Measurements from ENCODE around the gene L1TD1.
"Not testable (repeated sequence)": the region's sequence is repeated elsewhere in the genome, so short reads cannot be mapped to it uniquely, and the experiment has no call there.

Gene L1TD1

DNA sequence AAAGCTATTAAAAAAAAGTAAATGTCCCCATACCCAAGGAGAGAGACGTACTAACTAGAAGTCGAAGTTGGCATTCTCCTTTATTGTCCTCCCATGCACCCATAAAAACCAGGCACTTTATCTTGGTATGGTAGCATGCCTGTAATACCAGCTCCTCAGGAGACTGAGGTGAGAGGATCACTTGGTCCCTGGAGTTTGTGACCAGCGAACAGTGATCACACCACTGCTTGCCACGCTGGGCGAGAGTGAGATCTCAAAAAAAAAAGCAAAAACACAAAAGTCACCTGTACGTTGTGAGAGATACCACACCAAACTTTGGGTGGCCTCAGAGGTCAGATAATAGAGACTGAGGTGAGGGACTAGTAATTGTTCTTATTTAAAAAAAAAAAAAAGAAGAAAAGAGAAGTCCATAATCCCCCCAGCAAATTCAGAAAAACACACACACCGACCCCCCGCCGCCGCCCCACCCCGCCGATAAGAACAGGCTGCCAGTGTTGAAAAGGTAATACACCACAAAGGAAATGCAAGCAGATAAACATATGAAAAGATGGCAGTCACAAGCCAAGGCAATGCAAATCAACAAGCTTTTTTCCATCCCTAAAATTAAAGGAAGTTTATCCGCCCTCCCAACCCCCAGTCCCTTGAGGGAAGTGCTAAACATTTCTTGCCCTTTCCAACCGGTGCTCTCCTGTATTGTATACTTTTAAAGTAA, 3.6 kb downstream of the L1TD1 start:
- DNase-seq (ENCODE audit: low read depth in 1 of 2, low spot score in 1 of 2) = no peak

DNA sequence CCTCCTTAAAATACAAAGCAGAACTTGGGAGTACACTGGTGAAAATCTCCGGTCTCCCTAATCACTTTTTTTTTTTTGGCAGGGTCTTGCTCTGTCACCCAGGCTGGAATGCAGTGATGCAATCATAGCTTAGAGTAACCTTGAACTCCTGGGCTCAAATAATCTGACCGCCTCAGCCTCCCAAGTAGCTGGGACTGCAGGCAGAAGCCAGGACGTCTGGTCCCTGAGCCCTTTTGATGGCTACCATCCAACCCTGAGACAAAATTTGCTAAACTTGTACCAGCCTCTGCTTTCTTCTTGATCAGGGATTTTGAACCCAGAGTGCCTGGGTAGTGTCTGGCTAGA, 4.1 kb downstream of the L1TD1 start:
- no peak for DNase-seq (ENCODE audit: low read depth in 1 of 2, low spot score in 1 of 2)

DNA sequence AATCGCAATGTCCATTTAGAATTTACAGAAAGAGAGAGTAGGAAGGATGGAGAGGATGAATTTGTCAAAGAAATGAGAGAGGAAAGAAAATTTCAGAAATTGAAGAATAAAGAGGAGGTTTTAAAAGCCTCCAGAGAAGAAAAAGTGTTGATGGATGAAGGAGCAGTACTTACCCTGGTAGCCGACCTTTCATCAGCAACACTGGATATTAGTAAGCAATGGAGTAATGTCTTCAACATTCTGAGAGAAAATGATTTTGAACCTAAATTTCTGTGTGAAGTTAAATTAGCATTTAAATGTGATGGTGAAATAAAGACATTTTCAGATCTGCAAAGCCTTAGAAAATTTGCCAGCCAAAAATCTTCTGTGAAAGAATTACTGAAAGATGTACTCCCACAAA, 12.5 kb downstream of the L1TD1 start:
- DNase-seq (ENCODE audit: low read depth in 1 of 2, low spot score in 1 of 2) = no peak

DNA sequence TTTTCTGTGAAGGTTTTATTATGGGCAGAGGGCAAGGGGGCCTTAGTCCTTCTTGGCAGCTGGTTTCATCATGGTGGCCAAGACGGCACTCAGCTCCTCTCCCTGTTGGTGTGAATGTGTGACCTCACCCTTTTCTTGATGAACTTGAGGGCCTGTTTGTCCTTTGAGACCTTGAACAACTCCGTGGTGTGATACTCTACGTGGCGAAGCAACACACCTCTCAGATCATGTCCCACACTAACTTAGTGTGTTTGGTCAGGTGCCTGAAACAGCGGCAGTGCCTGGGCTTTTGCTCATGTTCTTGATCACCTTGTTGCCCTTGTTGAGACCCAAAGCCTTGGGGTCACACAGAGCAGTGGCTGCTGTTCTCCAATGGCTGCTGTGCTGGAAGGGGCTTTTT, 13.4 kb downstream of the L1TD1 start:
- DNase-seq (ENCODE audit: low read depth in 1 of 2, low spot score in 1 of 2) = no peak

DNA sequence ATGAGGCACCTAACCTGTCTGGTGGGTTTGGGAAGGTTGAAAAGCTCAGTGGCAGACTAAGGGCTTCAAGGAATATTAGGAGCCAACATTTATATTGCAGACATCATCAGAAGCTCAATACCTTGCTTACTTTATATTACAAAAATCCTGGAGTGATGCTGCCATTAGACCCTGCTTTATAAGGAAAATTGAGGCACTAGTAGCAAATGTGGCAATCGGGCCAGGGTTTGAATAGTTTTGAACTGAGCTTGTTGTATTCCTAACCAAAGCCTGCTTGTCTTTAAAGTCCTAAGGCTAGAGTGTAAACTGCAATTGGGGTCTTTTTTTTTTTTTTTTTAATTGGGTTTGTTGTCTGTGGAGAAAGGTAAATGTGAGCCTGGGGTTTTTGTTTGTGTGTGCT, 14.3 kb downstream of the L1TD1 start:
- no peak for DNase-seq (ENCODE audit: low read depth in 1 of 2, low spot score in 1 of 2)

DNA sequence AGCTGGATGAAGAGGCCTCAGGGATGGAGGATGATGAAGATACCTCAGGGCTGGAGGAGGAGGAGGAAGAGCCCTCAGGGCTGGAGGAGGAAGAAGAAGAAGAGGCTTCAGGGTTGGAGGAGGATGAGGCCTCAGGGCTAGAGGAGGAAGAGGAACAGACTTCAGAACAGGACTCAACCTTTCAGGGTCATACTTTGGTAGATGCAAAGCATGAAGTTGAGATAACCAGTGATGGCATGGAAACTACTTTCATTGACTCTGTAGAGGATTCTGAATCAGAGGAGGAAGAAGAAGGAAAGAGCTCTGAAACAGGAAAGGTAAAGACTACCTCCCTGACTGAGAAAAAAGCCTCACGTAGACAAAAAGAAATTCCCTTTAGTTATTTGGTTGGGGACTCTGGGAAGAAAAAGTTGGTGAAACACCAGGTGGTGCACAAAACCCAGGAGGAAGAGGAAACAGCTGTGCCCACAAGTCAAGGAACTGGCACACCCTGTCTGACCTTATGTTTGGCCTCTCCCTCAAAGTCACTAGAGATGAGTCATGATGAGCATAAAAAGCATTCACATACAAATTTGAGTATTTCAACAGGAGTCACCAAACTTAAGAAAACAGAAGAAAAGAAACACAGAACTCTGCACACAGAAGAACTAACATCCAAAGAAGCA, 15.4 kb downstream of the L1TD1 start:
- no peak for DNase-seq (ENCODE audit: low read depth in 1 of 2, low spot score in 1 of 2)

DNA sequence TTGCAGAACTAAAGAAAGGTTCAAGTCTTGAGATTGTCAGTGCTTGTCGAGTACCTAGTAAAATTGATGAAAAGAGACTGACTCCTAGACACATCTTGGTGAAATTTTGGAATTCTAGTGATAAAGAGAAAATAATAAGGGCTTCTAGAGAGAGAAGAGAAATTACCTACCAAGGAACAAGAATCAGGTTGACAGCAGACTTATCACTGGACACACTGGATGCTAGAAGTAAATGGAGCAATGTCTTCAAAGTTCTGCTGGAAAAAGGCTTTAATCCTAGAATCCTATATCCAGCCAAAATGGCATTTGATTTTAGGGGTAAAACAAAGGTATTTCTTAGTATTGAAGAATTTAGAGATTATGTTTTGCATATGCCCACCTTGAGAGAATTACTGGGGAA, 16.3 kb downstream of the L1TD1 start:
- DNase-seq (ENCODE audit: low read depth in 1 of 2, low spot score in 1 of 2) = no peak

DNA sequence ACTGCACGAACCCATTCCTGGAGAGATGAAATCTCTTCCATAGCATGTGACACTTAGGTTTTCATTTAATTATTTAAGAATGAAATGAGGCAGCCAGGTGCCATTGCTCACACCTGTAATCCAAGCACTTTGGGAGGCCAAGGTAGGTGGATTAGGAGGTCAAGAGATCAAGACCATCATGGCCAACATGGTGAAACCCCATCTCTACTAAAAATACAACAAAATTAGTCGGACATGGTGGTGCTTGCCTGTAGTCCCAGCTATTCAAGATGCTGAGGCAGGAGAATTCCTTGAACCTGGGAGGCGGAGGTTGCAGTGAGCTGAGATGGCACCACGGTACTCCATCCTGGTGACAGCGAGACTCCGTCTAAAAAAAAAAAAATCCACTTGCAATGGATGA, 17.8 kb downstream of the L1TD1 start:
- no peak for DNase-seq (ENCODE audit: low read depth in 1 of 2, low spot score in 1 of 2)

DNA sequence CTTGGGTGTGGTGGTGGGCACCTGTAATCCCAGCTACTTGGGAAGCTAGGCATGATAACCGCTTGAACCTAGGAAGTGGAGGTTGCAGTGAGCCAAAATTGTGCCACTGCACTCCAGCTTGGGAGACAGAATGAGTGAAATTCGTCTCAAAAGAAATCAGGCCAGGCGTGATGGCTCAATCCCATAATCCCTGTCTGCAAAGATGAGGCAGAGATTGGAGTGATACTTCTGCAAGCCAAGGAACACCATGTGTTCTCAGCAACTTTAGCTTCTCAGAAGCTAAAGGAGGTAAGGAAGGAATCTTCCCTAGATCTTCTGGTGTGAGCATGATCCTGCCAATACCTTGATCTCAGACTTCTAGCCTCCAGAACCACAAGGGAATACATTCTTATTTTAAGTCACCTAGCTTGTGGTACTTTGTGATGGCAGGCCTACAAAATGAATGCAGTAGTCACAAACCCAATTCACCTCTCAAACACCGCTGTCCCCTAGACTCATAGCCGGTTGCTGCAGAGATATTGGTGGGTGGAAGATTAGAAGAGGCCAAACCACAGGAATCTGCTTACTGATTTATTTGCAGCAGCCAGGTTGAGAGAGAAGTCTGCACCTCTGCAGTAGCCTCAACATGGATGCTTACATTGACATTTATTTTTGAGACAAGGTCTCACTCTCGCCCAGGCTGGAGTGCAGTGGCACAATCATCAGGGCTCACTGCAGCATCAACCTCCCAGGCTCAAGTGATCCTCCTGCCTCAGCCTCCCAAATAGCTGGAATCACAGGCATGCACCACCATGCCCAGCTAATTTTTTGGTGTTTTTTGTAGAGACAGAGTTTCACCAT, 18.6 kb downstream of the L1TD1 start:
- no peak for DNase-seq (ENCODE audit: low read depth in 1 of 2, low spot score in 1 of 2)

DNA sequence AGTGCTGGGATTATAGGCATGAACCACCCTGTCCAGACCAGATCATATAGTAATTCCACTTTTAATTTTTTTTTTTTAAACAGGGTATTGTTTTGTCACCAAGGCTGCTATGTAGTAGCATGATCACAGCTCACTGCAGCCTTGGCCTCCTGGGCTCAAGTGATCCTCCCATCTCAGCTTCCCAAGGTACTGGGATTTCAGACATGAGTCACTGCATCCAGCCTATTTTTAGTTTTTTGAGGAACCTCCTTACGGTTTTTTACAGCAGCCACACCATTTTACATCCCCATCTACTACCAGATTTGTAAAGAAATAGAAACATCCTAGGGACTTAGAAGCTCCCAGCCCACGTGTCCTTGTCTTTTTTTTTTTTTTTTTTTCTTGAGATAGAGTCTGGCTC, 24.0 kb downstream of the L1TD1 start:
- no peak for DNase-seq (ENCODE audit: low read depth in 1 of 2, low spot score in 1 of 2)

DNA sequence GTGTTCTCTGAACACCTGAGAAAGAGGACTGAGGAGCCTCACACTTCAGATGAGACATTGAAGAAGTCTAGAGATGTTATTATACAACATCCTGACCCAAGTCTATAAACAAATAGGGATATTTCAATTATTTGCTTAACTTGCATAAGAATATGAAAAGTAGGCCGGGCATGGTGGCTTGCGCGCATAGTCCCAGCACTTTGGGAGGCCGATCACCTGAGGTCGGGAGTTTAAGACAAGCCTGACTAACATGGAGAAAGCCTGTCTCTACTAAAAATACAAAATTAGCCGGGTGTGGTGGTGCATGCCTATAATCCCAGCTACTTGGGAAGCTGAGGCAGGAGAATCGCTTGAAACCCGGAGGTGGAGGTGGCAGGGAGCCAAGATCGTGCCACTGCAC, 25.8 kb downstream of the L1TD1 start:
- DNase-seq (ENCODE audit: low read depth in 1 of 2, low spot score in 1 of 2) = not testable (repeated sequence)

DNA sequence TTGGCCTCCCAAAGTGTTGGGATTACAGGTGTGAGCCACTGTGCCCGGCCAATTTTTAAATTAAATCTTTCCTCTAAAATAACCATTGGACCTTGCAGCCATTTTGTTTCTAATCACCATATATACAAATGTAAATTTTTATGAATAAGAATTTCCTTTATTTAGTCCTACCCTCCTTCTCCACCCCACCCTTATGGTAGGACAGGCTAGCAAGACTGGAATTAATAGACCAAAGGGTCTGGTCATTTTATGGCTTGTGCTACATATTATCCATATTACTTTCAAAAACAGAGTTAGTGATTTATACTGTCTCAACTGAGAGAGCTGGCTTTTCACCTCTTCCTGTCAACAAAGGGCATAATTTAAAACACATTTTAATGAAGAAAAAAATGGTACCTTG, 26.5 kb downstream of the L1TD1 start:
- no peak for DNase-seq (ENCODE audit: low read depth in 1 of 2, low spot score in 1 of 2)

DNA sequence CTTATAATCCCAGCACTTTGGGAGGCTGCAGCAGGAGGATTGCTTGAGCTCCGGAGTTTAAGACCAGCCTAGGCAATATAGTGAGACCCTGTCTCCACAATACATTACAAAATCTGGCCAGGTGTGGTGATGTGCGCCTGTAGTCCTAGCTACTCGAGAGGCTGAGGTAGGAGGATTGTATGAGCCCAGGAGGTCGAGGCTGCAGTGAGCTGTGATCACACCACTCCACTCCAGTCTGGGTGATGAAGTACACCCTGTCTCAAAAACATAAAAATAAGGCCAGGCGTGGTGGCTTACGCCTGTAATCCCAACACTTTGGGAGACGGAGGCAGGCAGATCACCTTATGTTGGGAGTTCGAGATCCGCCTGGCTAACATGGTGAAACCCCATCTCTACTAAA, 27.7 kb downstream of the L1TD1 start:
- DNase-seq (ENCODE audit: low read depth in 1 of 2, low spot score in 1 of 2) = no peak

DNA sequence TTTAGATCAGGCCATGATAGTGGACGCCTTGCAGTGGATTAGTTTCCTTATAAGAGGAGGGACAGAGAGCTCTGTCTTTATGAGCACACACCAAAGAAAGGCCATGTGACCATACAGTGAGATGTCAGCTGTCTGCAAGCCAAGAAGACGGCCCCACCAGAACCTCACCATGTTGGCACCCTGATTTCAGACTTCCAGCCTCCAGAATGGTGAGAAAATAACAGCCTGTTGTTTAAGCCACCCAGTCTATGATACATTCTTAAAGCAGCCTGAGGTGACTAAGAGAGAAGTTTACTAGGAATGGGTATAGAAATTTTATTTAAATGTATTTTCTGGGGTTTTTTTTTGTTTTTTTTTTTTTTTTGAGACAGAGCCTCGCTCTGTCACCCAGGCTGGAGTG, 29.5 kb downstream of the L1TD1 start:
- no peak for DNase-seq (ENCODE audit: low read depth in 1 of 2, low spot score in 1 of 2)

DNA sequence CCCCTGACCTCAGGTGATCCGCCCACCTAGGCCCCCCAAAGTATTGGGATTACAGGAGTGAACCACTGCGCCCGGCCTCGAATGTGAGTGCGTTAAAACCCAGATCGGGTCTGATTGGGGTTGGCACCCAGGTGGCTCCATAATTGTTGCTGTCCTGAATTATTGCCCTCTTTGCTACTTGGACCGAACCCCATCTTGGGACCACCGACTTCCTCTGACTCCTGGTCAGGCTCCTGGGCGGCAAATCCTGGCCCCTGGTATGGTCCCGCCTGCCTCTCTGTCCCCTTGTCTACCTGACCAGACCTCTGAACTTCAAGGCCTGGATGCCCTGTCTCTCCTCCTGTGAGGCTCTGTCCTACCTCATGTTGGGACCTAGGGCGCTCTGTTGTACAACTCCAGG, 32.8 kb downstream of the L1TD1 start:
- no peak for DNase-seq (ENCODE audit: low read depth in 1 of 2, low spot score in 1 of 2)

DNA sequence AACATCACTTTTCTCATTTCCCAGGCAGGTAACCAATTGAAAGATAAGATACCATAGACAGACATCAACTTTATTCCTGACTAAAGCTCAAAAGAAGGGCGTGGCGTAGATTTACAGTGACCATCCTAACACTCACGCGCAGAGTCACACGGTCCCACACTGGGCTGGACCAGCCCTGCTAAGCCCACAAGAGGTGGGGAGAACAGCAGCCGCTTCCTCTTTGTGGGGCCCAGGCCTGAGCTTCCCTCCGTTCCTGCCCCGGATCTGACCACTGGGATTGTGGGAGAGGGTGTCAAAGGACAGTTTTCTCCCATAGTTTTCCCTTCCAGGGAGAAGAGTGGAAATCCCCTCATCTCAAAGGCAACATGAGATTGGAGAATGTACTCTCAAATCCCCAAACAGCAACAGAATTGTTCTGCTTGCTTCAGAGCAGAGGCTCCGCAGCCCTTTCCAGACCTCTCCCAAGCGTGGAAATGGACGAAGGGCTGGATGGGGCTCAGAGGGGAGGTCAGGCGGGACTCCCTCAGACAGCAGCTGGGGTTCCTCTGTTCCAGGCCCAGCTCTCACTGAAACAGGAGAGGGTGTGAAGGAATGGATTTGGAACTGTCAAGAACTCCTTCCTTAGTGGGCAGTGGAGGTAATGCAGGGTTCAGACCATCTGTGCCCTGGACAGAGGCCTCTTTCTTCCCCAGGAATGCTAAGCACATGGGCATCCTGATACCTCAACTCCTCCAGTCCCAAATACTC, 33.7 kb downstream of the L1TD1 start:
- DNase-seq (ENCODE audit: low read depth in 1 of 2, low spot score in 1 of 2) = no peak

DNA sequence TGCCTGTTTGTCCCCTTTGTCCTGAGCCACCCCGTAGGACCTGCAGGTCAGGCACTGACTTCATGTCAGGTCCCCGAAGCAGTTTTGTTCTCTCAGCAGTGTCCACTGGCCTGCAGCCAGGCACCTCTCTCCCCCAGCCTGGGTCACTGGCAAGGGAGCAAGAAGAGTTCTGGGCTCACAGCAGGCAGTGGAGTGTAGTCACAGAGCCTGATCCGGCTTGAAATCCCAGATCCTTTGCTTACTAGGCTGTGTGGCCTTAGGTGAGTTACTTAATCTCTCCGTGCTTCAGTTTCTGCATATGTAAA, 34.2 kb downstream of the L1TD1 start:
- no peak for DNase-seq (ENCODE audit: low read depth in 1 of 2, low spot score in 1 of 2)

DNA sequence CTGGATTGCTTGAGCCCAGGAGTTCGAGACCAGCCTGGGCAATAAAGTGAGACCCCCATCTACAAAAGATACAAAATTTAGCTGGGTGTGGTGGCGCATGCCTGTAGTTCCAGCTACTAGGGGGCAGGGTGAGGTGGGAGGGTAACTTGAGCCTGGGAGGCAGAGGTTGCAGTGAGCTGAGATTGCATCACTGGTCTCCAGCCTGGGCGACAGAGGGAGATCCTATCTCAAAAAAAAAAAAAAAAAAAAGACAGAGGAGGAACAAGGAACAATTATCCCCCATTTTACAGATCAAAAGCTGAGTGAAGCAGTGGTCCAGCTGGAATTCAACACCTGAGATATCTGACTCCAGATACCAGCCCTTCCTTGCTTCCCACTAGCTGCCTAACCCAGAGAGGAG, 34.8 kb downstream of the L1TD1 start:
- DNase-seq (ENCODE audit: low read depth in 1 of 2, low spot score in 1 of 2) = no peak

DNA sequence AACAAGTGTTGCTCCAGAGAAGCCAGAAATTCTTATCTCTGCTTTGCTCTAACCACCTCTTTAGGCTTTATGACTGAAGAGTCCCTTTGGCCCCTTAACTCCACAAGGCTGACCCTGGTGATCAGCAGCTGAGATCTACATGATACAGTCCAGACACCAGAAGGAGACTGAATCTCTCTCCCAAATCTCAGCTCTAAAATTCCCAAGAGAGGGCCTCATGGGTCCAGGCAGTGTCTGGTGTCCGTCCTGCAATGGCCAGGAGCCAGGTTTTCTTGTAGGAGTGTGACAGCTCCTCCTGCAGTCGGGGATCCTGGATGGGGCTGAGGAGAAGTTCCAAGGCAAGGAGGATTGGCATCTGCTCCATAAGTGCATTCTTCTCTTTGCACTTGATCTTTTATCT, 35.3 kb downstream of the L1TD1 start:
- DNase-seq (ENCODE audit: low read depth in 1 of 2, low spot score in 1 of 2) = no peak

DNA sequence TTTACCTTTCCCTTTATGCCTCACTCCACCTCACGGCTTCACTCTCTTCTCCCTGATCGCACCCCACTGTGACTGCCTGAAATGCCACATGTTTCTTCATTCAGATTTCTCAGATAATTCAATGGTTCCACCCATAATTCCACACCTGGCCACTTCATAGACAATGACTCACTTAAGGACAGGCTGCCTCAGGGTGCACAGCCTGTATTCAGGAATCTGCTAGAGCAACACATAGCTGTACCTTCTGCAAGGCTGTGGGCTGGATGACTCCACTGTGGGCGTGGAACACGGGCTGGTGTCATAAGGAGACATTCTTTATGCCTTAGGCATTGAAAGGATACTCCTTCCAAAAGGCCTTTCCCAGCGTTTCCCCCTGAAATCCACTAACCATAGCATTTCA, 36.1 kb downstream of the L1TD1 start:
- no peak for DNase-seq (ENCODE audit: low read depth in 1 of 2, low spot score in 1 of 2)

DNA sequence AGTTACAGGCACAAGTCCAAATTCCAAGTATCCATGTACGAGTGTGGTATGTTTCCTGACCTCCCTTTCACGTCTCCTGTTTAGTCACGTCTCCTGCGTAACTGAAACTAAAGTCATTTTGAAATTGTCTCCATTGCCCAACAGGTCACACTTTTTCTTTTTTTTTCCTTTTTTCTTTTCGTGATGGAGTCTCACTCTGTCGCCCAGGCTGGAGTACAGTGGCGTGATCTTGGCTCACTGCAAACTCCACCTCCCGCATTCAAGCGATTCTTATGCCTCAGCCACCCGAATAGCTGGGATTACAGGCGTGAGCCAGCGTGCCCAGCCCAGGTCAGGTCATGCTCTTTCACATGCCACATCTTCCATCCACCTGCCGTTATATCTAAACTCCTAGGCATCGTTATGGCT, 38.2 kb downstream of the L1TD1 start:
- no peak for DNase-seq (ENCODE audit: low read depth in 1 of 2, low spot score in 1 of 2)

DNA sequence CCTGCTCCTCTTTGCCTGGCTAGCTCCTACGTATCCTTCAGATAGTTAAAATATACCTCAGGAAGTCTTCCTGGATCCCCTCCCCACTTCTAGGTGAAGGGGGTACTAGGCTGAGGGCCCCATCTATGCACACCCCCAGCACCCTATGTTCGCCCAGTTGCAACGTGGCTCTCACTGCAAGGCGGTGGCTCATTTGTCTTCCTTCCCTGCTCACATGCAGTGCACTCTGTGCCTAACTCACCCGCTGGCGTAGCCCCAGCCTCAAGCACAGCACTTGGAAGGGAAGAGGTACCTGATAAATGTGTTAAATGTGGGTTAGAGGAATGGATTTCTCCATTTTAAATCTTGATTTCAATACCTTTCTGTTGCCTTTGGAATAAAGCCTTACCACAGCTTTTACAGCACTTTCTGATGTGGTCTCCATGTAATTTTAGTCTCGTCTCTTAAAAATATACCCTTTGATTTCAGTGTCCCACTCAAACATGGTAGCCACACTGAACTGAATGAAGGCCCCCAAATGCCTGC, 39.3 kb downstream of the L1TD1 start:
- DNase-seq (ENCODE audit: low read depth in 1 of 2, low spot score in 1 of 2) = no peak

Data from stimulated activated CD4-positive, alpha-beta T cell treated with anti-CD3 and anti-CD28 coated beads, Interleukin-15, amount 100 ng/mL, for 1 hour (primary cell).